Sciatic nerve (tissue), 2 donors: Measurements from ENCODE around the gene SPTBN1. TPM values are rescaled to one million over a fixed set of nuclear protein-coding genes. Genes with fewer than 3 reads are reported as not detected.
A peak's percentile ranks its signal among the peaks of the same experiment; 100 is the strongest.

Experiments
- ATAC-seq: fragments of 200-7000 bp; cut with Tn5 transposase; one replicate; pipeline ENCODE4 v1.9.1; 2020; ENCODE audit warnings: mild to moderate bottlenecking, moderate library complexity
- DNase-seq: peaks from one replicate; pipeline ENCODE4 v3.0.0-alpha.2; 2020; ENCODE audit warnings: low spot score
- intact Hi-C: fragments of 100-400 bp; cut with DNase I; formaldehyde crosslinking; loops from one replicate; pipeline ENCODE4 v1.14.2; 2022
- total RNA-seq: library from RNA; stranded (reverse); fragmentation: NEBNext Ultra II Directional; extraction: Animal tissue kit (Norgen Biotek cat#: 25700); gene quantifications from one replicate; pipeline ENCODE4 v1.2.1, GENCODE V29; 2021
- donor health status: DM: no; HTN: no; CAD: no.
- donor health status: DM: no; HTN: no; CAD: no.

The SPTBN1 gene
- total RNA-seq, 1 donor from 2014 or later = 1,016 TPM

GRCh38 chr2:54649191-54649590, 193.1 kb downstream of the SPTBN1 start:
- no peak for ATAC-seq
- no peak for DNase-seq
- intact Hi-C loops = no loop called here

- ATAC-seq (no peak), DNase-seq (no peak)
- intact Hi-C loops = no loop called here
These were observed 193.5 kb downstream of the SPTBN1 start for GRCh38 chr2:54649633-54650032.

GRCh38 chr2:54650612-54651011, 194.5 kb downstream of the SPTBN1 start:
- DNase-seq (no peak), ATAC-seq (no peak)
- intact Hi-C loops = no loop called here

GRCh38 chr2:54651291-54651690, 195.2 kb downstream of the SPTBN1 start:
- ATAC-seq (no peak), DNase-seq (no peak)
- intact Hi-C loops = no loop called here

- intact Hi-C loops = no loop called here
- DNase-seq (no peak), ATAC-seq (no peak)
These were observed 196.4 kb downstream of the SPTBN1 start for GRCh38 chr2:54652540-54652939.

GRCh38 chr2:54653572-54654204, 197.6 kb downstream of the SPTBN1 start:
- intact Hi-C loops = no loop called here
- peak; percentile 22 for ATAC-seq
- DNase-seq = no peak

GRCh38 chr2:54655046-54655809, 199.1 kb downstream of the SPTBN1 start:
- intact Hi-C loops = no loop called here
- ATAC-seq (no peak), DNase-seq (no peak)

GRCh38 chr2:54656863-54657262, 200.7 kb downstream of the SPTBN1 start:
- intact Hi-C loops = no loop called here
- DNase-seq = no peak
- no peak for ATAC-seq

GRCh38 chr2:54657664-54658083, 201.5 kb downstream of the SPTBN1 start:
- ATAC-seq (peak; percentile 66), DNase-seq (peak; percentile 77)
- intact Hi-C loops = no loop called here

- DNase-seq (no peak), ATAC-seq (no peak)
- intact Hi-C loops = no loop called here
These were observed 202.5 kb downstream of the SPTBN1 start for GRCh38 chr2:54658564-54659071.

- DNase-seq (no peak), ATAC-seq (no peak)
- intact Hi-C loops = no loop called here
These were observed 203.4 kb downstream of the SPTBN1 start for GRCh38 chr2:54659527-54659926.

- ATAC-seq (no peak), DNase-seq (no peak)
- intact Hi-C loops = no loop called here
These were observed 204.6 kb downstream of the SPTBN1 start for GRCh38 chr2:54660752-54661151.

- intact Hi-C loops = no loop called here
These were observed 207.4 kb downstream of the SPTBN1 start for GRCh38 chr2:54663424-54664030.

GRCh38 chr2:54664238-54664786, 208.2 kb downstream of the SPTBN1 start:
- DNase-seq = no peak
- intact Hi-C loops = no loop called here
- ATAC-seq = no peak

More at GRCh38 chr2:54663424-54664030, 207.4 kb downstream of the SPTBN1 start:
- DNase-seq = no peak
- no peak for ATAC-seq

GRCh38 chr2:54665436-54665856, 209.3 kb downstream of the SPTBN1 start:
- no peak for DNase-seq
- intact Hi-C loops = no loop called here
- peak; percentile 11 for ATAC-seq

GRCh38 chr2:54666131-54666633, 210.1 kb downstream of the SPTBN1 start:
- intact Hi-C loops = no loop called here
- ATAC-seq (peak; percentile 76), DNase-seq (no peak)

GRCh38 chr2:54666634-54667265, 210.6 kb downstream of the SPTBN1 start:
- intact Hi-C loops = no loop called here
- DNase-seq = peak; percentile 69

GRCh38 chr2:54667266-54667639, 211.1 kb downstream of the SPTBN1 start:
- intact Hi-C loops = no loop called here
- ATAC-seq (no peak), DNase-seq (no peak)

More at GRCh38 chr2:54666634-54667265, 210.6 kb downstream of the SPTBN1 start:
- ATAC-seq = peak; percentile 60
